ENCODE data around the gene VOPP1. TPM values are rescaled to one million over a fixed set of nuclear protein-coding genes. Genes with fewer than 3 reads are reported as not detected.

VOPP1 gene
- total and polyA plus RNA-seq, 9 donors = 28.0 to 52.1 (median 48.6) TPM

- no peak for TF ChIP-seq CTCF (IDR thresholded peaks at IDR 0.05)
- TF ChIP-seq POLR2A (IDR thresholded peaks at IDR 0.05) = no peak
- TF ChIP-seq EP300 (IDR thresholded peaks at IDR 0.05) = no peak
- intact Hi-C loops (cut with DNase I) = no loop called here
- no peaks in the 10 kb centered on the region for H3K27me3 ChIP-seq
- no peak for DNase-seq
- no peak overlapping the region for H3K27ac ChIP-seq
- no peaks in the 10 kb centered on the region for H3K36me3 ChIP-seq
- no peaks in the 10 kb centered on the region for H3K4me1 ChIP-seq (ENCODE audit: insufficient read depth)
- no peaks in the 10 kb centered on the region for H3K9me3 ChIP-seq
- H3K4me3 ChIP-seq = no peak overlapping the region
- 91 to 94% (median 93%) methylated on average over 15 of the region's 15 CpGs for WGBS, 3 donors
These were observed 54.2 kb downstream of the VOPP1 start for GRCh38 chr7:55517936-55518689.

GRCh38 chr7:55517191-55517633 is 55.1 kb downstream of the VOPP1 start:
- no peak overlapping the region for H3K4me3 ChIP-seq
- H3K4me1 ChIP-seq (ENCODE audit: insufficient read depth) = no peaks in the 10 kb centered on the region
- DNase-seq = no peak
- no peaks in the 10 kb centered on the region for H3K36me3 ChIP-seq
- H3K9me3 ChIP-seq = no peaks in the 10 kb centered on the region
- H3K27ac ChIP-seq = no peak overlapping the region
- no peak for TF ChIP-seq CTCF (IDR thresholded peaks at IDR 0.05)
- no peak for TF ChIP-seq EP300 (IDR thresholded peaks at IDR 0.05)
- no peak for TF ChIP-seq POLR2A (IDR thresholded peaks at IDR 0.05)
- intact Hi-C loops (cut with DNase I) = no loop called here
- WGBS, 3 donors = 86 to 87% (median 87%) methylated on average over 12 of the region's 12 CpGs
- H3K27me3 ChIP-seq = no peaks in the 10 kb centered on the region

- no peak overlapping the region for H3K4me3 ChIP-seq
- no peaks in the 10 kb centered on the region for H3K36me3 ChIP-seq
- DNase-seq = no peak
- H3K9me3 ChIP-seq = no peaks in the 10 kb centered on the region
- 91 to 94% (median 93%) methylated on average over 4 of the region's 4 CpGs for WGBS, 3 donors
- H3K4me1 ChIP-seq (ENCODE audit: insufficient read depth) = no peaks in the 10 kb centered on the region
- no peak for TF ChIP-seq POLR2A (IDR thresholded peaks at IDR 0.05)
- TF ChIP-seq EP300 (IDR thresholded peaks at IDR 0.05) = no peak
- TF ChIP-seq CTCF (IDR thresholded peaks at IDR 0.05) = no peak
- H3K27me3 ChIP-seq = no peaks in the 10 kb centered on the region
- intact Hi-C loops (cut with DNase I) = no loop called here
- H3K27ac ChIP-seq = no peak overlapping the region
These were observed 55.9 kb downstream of the VOPP1 start for GRCh38 chr7:55516409-55516808.

- H3K27ac ChIP-seq = no peak overlapping the region
- H3K9me3 ChIP-seq = no peaks in the 10 kb centered on the region
- H3K4me3 ChIP-seq = no peak overlapping the region
- no peaks in the 10 kb centered on the region for H3K27me3 ChIP-seq
- H3K4me1 ChIP-seq (ENCODE audit: insufficient read depth) = no peaks in the 10 kb centered on the region
- TF ChIP-seq POLR2A (IDR thresholded peaks at IDR 0.05) = no peak
- TF ChIP-seq CTCF (IDR thresholded peaks at IDR 0.05) = no peak
- no peak for TF ChIP-seq EP300 (IDR thresholded peaks at IDR 0.05)
- intact Hi-C loops (cut with DNase I) = no loop called here
- no peak for DNase-seq
- H3K36me3 ChIP-seq = no peaks in the 10 kb centered on the region
- WGBS, 3 donors = 58 to 69% (median 67%) methylated on average over 13 of the region's 13 CpGs
These were observed 56.6 kb downstream of the VOPP1 start for GRCh38 chr7:55515569-55516279.

Measured in ovary (tissue), 9 donors.